Adrenal gland (tissue), 12 donors: ENCODE results near the gene FOSL1. TPM values are rescaled to one million over a fixed set of nuclear protein-coding genes. Genes with fewer than 3 reads are reported as not detected.

Experiments used
- DNase-seq, 7 donors: peaks; one replicate each; pipeline ENCODE4 v3.0.0-alpha.2; 2019 to 2020
- H3K27ac ChIP-seq, 5 donors: fragments of 200-600 bp; sonication (generic) in 4 of 5; 1 replicate in 3 of 5; 2 replicates in 2 of 5; pipeline versions ENCODE4 v1.5.1 to v1.8.0; 2016 to 2020; ENCODE audit warnings: mild to moderate bottlenecking in 1 of 5
- H3K27me3 ChIP-seq: fragments of 200-600 bp; 2 replicates; pipeline ENCODE4 v1.8.0; 2021
- H3K36me3 ChIP-seq, 2 donors: fragments of 200-600 bp; replicated peaks in 1 of 2; 1 replicate in 1 of 2; 2 replicates in 1 of 2; pipeline versions ENCODE4 v1.5.1 to v1.8.0; 2018 to 2022
- H3K4me1 ChIP-seq, 2 donors: fragments of 200-600 bp; replicated peaks in 1 of 2; 1 replicate in 1 of 2; 2 replicates in 1 of 2; pipeline versions ENCODE4 v1.5.1 to v1.8.0; 2018 to 2021
- H3K4me3 ChIP-seq, 4 donors: fragments of 200-600 bp; sonication (generic) in 3 of 4; one replicate each; pipeline ENCODE4 v1.5.1; 2016 to 2018
- H3K9me3 ChIP-seq, 3 donors: fragments of 200-600 bp; sonication (generic) in 1 of 3; replicated peaks in 1 of 3; 1 replicate in 2 of 3; 2 replicates in 1 of 3; pipeline versions ENCODE4 v1.5.1 to v1.8.0; 2016 to 2021
- CTCF ChIP-seq, 6 experiments: fragments of 450-650 bp in 4 of 6; fragments of 200-600 bp in 2 of 6; sonication (generic) in 1 of 6; IDR thresholded peaks; 1 replicate in 5 of 6; 2 replicates in 1 of 6; pipeline versions ENCODE4 v1.5.1 to v1.8.0; 2016 to 2021; ENCODE audit warnings: antibody characterized with exemption in 6 of 6, mild to moderate bottlenecking in 2 of 6, moderate library complexity in 1 of 6
- POLR2A ChIP-seq, 2 donors: fragments of 450-650 bp; IDR thresholded peaks; one replicate each; pipeline ENCODE4 v1.6.1; 2017; ENCODE audit warnings: antibody characterized with exemption in 2 of 2, mild to moderate bottlenecking in 2 of 2, moderate library complexity in 1 of 2
- WGBS, 4 donors: extraction: QIAGEN DNeasy Blood & Tissue Kit in 2 of 4; methylation state at CpG; one replicate each; pipeline versions ENCODE4 v1.1.5 to v1.1.7; 2013 to 2017; 5-methylcytosine and 5-hydroxymethylcytosine counted together
- intact Hi-C, 2 donors: fragments of 100-400 bp; cut with DNase I; formaldehyde crosslinking; loops; one replicate each; pipeline versions ENCODE4 v1.14.1 to v1.15.0; 2022 to 2023
- polyA plus RNA-seq, 3 donors: library from polyadenylated mRNA; stranded (reverse); fragments of 200-250 nt in 2 of 3; fragments of 350-450 nt in 1 of 3; fragmentation: Illumina TruSeq in 1 of 3; extraction: RNeasy Lipid Tissue Mini Kit (QIAGEN cat#74804) in 1 of 3; gene quantifications; one replicate each; pipeline ENCODE4 v1.2.3, GENCODE V29; 2013 to 2014
- total RNA-seq, 9 donors: library from RNA; depleted of rRNA in 4 of 9; stranded (reverse); fragments of >200 nt in 4 of 9; fragments of 120-200 nt in 1 of 9; fragmentation: NEBNext Ultra II Directional in 1 of 9; extraction: Animal tissue kit (Norgen Biotek cat#: 25700) in 1 of 9; gene quantifications; one replicate each; pipeline versions ENCODE4 v1.1.0 to v1.2.4, GENCODE V29; 2013 to 2023
- donor health status: healthy with polysubstance abuse.
- donor health status: Bipolar disorder and iron deficiency.
- donor health status: DM: yes; HTN: yes; CAD: no.
- donor health status: DM: no; HTN: no; CAD: no.
- donor health status: DM: no; HTN: no; CAD: no.
- donor health status: DM: yes; HTN: yes; CAD: no.

The FOSL1 gene
- total and polyA plus RNA-seq, 12 donors, result 2.7 to 34.4 (median 5.4) TPM

DNA sequence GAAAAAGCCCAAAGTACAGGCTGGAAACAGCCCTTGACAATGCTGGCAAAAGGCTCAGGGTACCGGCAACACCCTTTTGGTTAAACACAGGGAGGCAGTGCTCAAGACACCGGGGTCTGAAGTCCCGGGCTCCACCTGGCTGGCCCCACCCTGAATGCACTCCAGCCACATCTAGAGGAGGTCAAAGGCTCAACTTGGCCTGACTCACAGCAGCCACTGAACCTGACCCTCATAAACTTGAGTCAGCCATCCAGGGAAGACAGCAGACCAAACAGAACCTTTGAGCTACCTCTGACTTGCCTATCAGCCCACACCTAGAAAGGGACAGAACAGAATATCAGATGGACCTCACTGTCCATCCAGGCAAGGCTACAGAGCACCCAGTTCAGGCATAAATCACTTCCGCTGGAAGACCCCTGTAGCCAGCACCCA lies 46.0 kb downstream of the FOSL1 start:
- Histone ChIP-seq H3K27me3 (no peaks in the 10 kb centered on the region), H3K27ac (no peak overlapping the region), H3K9me3 (no peaks in the 10 kb centered on the region), H3K36me3 (peaks cover 0 to 46% of the 10 kb centered on the region in 2 donors), H3K4me3 (no peak overlapping the region), H3K4me1 (peaks cover 13 to 21% of the 10 kb centered on the region in 2 donors)
- 92 to 96% (median 95%) methylated on average over 4 of the region's 4 CpGs; no CpG with 5 or more reads in 1 of the 4 donors for WGBS, 4 donors
- DNase-seq, result peak in 2 of 7 donors; percentile 16 to 46
- intact Hi-C loops, result no loop called here
- TF ChIP-seq CTCF (IDR thresholded peaks at IDR 0.05) (no peak), POLR2A (IDR thresholded peaks at IDR 0.05) (no peak)

DNA sequence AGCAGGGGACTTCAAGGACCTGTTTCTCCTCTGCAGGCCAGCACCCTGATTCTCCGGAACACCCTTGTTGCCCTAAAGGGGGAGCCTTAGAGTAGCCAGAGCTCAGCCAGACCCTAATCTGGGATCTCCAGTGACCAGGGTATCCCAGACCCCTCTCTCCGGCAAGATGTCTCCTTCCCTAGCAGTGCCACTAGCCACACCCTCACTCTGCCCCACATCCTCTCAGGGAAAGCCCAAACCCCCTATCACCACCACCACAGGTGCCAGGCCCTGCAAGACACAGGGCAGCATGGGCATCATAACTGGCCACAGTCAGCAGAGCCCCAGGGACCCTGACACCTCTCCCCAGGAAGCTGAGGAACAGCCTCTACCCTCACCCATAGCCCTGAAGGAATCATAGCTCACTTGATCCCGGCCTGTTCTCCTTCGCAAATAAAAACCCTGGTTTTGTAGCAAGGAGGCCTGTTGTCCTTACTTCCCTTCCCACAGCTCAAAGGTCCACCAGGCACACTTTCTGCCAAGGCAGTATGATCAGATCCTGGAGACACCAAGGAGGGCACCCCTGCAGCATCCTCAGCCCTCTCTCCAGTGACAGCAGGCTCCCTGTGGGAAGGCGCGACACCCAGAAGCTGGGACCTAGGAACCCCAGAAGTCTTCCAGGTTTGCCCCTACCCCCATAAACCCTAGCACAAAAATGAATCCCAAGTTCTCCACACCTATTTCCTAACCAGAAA lies 46.8 kb downstream of the FOSL1 start:
- 80 to 94% (median 90%) methylated on average over 3 to 6 of the region's 6 CpGs for WGBS, 4 donors
- peak in 3 of 7 donors; percentile 16 to 48 (median 20) for DNase-seq
- Histone ChIP-seq H3K4me3 (no peak overlapping the region), H3K27me3 (no peaks in the 10 kb centered on the region), H3K36me3 (peaks cover 0 to 46% of the 10 kb centered on the region in 2 donors), H3K9me3 (no peaks in the 10 kb centered on the region), H3K27ac (no peak overlapping the region), H3K4me1 (peaks cover 5 to 14% of the 10 kb centered on the region in 2 donors)
- TF ChIP-seq POLR2A (IDR thresholded peaks at IDR 0.05), result no peak
- TF ChIP-seq CTCF (IDR thresholded peaks at IDR 0.05), result no peak
- intact Hi-C loops, result no loop called here

- no peaks in the 10 kb centered on the region for H3K27me3 ChIP-seq
- WGBS, 4 donors, result 93 to 94% (median 93%) methylated on average over 27 to 33 of the region's 33 CpGs
- no peak overlapping the region for H3K4me3 ChIP-seq
- H3K27ac ChIP-seq, result no peak overlapping the region
- peaks cover 0 to 46% of the 10 kb centered on the region in 2 donors for H3K36me3 ChIP-seq
- intact Hi-C loops, result no loop called here
- no peak for TF ChIP-seq CTCF (IDR thresholded peaks at IDR 0.05)
- TF ChIP-seq POLR2A (IDR thresholded peaks at IDR 0.05), result no peak
- H3K9me3 ChIP-seq, result no peaks in the 10 kb centered on the region
- peak in 4 of 7 donors; percentile 22 to 28 (median 25) for DNase-seq
- peaks cover 5 to 13% of the 10 kb centered on the region in 2 donors for H3K4me1 ChIP-seq
These were observed 47.5 kb downstream of the FOSL1 start for GRCh38 chr11:65852508-65853245.

- intact Hi-C loops, result no loop called here
- TF ChIP-seq CTCF (IDR thresholded peaks at IDR 0.05) (no peak), POLR2A (IDR thresholded peaks at IDR 0.05) (no peak)
- H3K36me3 ChIP-seq, result peaks cover 0 to 46% of the 10 kb centered on the region in 2 donors
- DNase-seq, result no peak
- WGBS, 4 donors, result 86 to 92% (median 89%) methylated on average over 7 to 10 of the region's 10 CpGs
- peaks cover 5 to 13% of the 10 kb centered on the region in 2 donors for H3K4me1 ChIP-seq
- no peaks in the 10 kb centered on the region for H3K27me3 ChIP-seq
- H3K4me3 ChIP-seq, result no peak overlapping the region
- no peaks in the 10 kb centered on the region for H3K9me3 ChIP-seq
- no peak overlapping the region for H3K27ac ChIP-seq
These were observed 48.2 kb downstream of the FOSL1 start for GRCh38 chr11:65851811-65852507.
